HG03108 (cell line): ENCODE measurements around the gene PPM1N.
"Not testable (repeated sequence)": the region's sequence is repeated elsewhere in the genome, so short reads cannot be mapped to it uniquely, and the experiment has no call there.

Experiments
- ATAC-seq: cut with Tn5 transposase; IDR thresholded peaks from one replicate; pipeline ENCODE4 v1.9.1; 2021; ENCODE audit warnings: moderate library complexity; ENCODE audit not compliant: unreplicated experiment

PPM1N gene

DNA sequence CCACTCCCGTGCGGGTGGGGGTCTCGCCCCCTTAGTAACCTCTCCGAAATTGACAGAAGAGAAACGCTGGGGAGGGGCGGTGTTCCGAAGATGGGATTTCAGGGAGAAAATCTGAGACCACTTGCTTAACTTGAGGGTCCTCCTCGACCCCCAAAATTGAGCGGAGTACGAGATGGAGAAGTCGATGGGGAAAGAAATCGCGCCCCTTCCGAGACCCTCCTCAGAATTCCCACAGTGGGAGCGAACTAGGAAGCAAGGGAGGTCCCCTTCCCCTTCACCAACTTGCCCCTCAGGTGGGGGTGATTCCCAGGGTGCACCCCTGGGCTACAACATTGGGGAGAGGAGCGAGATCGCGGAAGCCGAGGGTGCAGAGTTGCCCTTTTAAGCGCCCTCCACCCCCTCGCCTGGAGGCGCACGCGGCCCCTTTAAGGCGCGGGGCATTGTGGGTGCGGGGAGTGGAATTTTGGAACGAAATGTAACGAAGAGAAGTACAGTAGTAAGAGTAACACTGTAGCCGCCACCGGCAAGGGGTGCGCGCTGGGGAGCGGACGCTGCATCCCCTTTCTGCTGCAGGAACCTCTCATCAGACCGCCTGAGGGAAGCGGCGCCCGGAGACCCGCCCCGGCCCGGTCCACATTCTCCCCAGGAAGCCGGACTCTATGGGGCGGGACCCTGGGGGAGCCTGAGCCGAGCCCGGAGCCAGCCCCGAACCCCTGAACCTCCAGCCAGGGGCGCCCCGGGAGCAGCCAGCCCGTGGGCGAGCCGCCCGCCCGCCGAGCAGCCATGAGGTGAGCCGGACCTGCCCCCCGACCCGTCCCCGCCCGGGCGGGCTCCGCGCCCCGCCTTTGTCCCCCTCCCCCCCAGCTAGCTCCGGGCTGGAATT, 9.0 kb downstream of the PPM1N start, which contains the start of gene VASP:
VASP (plus strand) TSS at position 491 of the 883 bp plus-strand sequence; CDS start at position 784, 293 bp downstream.
- ATAC-seq, result peak; percentile 35

DNA sequence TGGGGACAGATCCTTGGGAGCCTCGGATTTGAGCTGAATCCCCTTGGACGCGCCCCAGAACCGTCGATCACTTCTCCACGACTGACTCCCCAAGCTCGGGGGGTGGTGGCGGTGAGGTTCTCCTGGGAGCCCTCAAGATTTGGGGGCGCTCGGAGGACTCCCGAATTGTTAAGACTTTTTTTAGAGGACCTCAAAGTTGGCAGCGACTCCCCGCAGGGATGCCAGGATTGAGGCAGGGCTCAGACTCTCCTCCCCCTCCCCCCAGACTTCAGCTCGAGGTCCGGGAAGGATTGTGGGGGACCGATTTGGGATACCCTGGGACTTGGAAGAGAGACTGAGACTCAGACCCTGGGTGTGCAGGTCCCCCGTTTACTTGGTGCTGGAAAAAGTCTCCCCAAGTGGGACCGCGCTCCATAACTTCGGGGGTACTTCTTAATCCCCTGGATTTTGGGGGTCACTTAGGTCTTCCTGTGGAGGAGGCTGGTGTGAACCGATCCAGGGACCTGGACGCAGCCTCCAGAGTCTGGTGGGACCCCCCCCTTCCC, 9.7 kb downstream of the PPM1N start:
- ATAC-seq, result no peak

- no peak for ATAC-seq
Observed at GRCh38 chr19:45508417-45508860, 10.2 kb downstream of the PPM1N start.

DNA sequence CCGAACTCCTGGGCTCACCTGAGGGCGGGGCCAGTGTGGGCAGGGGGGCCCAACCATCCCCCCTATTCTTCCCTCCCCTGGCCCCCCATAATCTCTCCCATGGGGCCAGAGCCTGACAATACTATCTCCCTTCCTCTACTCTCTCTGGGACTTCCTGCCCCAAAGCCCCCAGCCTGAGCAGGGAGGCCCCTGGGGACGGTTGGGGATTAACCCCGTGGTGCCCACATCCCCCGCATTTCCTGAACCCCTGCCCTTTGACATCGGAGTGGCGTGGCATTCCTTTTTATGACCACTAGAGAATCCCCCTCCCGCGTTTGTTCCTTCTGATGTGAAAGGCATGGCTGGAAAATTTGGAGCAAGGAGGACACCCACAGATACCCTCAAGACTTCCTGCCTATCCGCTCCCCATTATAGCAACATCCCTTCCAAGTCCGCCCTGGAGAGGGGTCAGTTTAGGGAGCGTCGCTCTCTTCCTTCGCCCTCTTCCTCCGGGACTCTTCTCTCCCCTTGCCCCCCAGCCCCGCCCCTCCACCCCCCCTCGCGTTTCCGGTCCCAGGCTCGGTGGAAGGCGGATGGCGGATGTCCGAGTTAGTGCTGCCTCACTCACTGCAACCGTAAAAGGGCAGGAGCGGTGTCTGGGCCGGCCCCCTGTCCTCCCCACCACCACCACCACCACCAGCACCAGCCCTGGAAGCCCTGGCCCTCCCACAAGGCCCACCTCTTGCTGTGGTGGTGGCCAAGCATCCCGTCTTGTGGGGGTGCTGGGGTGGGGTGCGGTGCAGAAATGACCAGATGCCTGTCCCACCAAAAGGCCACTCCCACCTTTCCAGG, 10.8 kb downstream of the PPM1N start:
- peak; percentile 24 for ATAC-seq

- no peak for ATAC-seq
Observed at GRCh38 chr19:45509692-45510015, 11.4 kb downstream of the PPM1N start.

DNA sequence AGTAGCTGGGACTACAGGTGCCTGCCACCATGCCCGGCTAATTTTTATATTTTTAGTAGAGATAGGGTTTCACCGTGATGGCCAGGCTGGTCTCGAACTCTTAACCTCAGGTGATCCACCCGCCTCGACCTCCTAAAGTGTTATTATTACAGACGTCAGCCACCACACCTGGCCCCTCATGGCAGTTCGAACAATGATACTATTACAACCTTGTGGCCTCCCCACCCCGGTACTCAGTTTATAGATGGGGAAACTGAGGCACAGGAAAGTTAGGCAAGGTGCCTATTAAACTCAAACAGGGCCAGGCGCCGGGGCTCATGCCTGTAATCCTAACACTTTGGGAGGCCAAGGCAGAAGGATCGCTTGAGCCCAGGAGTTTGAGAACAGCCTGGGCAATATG, 12.1 kb downstream of the PPM1N start:
- not testable (repeated sequence) for ATAC-seq

DNA sequence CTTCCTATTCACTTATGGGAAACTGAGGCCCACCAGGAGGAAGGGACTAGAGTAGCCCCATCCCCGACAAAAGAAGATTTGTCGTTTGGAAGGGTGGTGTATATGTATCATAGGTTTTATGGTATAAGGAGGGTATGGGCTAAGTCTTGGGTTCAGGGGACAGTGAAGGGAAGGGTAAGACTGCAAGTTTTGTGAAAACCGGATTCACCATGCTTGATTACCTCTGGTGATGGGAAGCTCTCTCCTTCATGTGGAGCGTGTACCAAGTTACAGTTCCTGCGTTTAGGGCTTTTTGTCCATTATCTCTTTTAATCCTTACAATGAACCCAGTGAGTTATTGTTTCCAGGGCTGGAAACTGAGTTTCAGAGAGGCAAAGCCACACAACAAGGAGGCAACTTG, 12.8 kb downstream of the PPM1N start:
- no peak for ATAC-seq

DNA sequence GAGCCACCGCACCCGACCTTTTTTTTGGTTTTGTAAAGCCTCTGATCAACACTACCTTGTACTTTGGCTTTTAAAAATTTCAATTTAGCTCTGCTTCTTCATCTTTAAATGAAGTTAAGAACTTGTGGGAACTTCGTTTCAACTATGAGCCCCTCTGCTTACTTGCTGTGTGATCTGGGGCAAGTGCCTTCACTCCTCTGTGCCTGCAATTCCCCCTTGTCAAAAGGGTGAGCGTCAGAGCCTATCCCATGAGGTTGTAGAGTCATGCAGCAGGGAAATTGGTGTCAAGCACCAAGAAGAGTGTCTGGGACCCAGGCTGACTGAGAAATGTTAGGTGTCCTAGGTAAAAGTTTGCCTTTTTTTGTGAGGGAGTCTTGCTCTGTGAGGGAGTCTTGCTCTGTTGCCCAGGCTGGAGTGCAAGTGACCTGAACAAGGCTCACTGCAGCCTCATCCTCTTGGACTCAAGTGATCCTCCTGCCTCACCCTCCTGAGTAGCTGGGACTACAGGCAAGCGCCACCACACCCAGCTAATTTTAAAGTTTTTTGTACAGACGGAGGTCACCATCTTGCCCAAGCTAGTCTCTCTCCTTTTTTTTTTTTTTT, 14.7 kb downstream of the PPM1N start:
- no peak for ATAC-seq

DNA sequence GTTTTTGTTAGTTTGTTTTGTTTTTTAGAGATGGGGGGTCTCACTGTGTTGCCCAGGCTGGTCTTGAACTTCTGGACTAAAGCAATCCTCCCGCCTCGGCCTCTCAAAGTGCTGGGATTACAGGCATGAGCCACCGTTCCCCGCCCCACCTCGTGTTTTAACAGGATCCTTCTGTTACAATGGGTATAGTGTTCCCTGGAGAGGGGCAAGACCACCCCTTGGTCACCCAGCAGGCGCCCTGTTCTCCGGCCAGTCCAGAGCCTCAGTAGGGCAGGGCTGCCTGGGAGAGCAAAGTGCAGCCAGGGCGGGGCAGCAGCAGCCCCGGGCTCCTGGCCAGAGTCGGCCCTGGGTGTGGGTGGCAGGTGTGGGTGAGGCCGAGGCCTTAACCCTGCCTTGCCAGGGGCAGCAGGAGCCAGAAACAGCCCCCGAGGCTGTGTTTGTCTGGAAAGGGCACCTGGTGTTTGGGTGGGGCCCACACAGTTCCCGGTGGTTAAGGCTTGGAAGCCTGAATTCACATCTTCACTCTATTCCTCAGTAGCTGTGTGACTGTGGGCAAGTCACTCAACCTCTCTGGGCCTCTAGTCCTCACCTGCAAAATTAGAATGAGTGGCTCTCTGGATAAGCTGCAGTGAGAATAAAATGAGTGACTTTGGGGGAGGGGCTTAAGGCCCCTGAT, 16.3 kb downstream of the PPM1N start:
- no peak for ATAC-seq

GRCh38 chr19:45515081-45515624, 16.9 kb downstream of the PPM1N start:
- no peak for ATAC-seq

- no peak for ATAC-seq
Observed at GRCh38 chr19:45515807-45516401, 17.7 kb downstream of the PPM1N start.

DNA sequence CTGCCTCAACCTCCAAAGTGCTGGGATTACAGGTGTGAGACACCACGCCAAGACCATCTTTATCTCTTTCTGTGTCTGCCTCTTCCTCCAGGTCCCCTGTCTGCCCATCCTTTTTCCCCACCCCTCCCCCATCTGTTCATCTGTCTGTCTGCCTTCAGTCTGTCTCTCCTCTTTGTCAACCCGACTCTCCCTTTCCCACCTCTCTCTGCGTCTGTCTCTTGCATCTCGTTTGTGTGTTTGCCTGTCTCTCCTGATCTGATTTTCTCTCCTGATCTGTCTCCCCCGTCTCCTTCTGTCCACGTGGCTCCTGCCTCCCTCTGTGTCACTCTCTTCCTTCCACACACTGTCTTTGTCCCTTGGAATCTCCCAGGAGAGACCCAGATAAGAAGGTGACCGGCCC, 19.0 kb downstream of the PPM1N start:
- no peak for ATAC-seq

- ATAC-seq, result no peak
Observed at GRCh38 chr19:45517641-45518468, 19.6 kb downstream of the PPM1N start.

- no peak for ATAC-seq
Observed at GRCh38 chr19:45518469-45518826, 20.2 kb downstream of the PPM1N start.

GRCh38 chr19:45522010-45522941, 24.0 kb downstream of the PPM1N start:
- ATAC-seq, result no peak

DNA sequence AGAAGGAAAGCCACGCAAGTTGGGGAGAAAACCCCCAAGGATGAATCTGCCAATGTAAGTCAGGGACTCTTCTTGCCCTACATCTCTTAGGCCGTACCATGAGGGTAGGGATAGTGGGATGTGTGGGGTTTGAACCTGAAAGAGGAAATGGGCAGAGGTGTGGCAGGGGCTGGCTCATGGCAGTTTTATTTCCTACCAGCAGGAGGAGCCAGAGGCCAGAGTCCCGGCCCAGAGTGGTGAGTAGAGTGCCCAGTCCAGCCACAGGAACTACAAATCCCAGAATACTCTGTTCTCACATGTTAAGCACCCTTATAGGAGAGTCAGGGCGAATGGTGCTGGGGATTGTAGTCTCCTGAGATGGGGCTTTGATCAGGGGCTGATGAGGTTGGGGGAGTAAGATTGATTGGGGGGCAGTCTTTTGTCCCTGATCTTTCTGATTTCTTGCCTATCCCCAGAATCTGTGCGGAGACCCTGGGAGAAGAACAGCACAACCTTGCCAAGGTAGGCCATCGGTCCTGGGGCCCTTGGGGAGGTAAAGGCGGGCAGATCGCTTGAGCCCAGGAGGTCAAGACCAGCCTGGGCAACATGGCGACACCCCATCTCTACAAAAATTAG, 25.5 kb downstream of the PPM1N start:
- ATAC-seq, result no peak

DNA sequence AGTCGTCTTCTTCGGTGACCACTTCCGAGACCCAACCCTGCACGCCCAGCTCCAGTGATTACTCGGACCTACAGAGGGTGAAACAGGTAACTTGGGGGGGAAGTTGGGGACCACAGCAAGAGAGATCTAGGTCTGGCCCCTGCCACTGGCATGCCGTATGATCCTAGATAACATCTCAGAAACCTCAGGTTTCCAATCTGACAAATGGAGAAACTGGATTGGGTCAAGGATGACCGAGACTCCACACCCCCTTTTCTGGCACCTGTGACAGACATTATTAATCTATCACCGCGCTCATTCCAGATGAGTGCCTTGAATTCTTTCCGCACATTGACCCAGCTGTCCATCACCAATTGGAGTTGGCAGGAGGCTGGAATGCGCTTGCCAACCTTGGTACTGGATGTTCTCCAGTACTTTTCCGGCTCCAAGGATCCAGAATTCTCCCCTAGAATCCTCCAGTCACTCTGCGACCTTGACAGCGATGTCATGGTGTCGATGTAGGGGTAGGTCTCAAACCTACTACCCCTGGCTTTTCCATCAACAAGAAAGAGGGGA, 26.4 kb downstream of the PPM1N start:
- no peak for ATAC-seq
